H1 (cell line): ENCODE measurements around the gene UBAP1L. TPM values are rescaled to one million over a fixed set of nuclear protein-coding genes. Genes with fewer than 3 reads are reported as not detected.
A peak's percentile ranks its signal among the peaks of the same experiment; 100 is the strongest.

ENCODE experiments used
- CHD2 ChIP-seq: IDR thresholded peaks from 2 replicates; pipeline ENCODE4 v1.6.1; 2012; ENCODE audit warnings: low read length, improper control_type of control experiment
- FOSL1 ChIP-seq: IDR thresholded peaks from 2 replicates; pipeline ENCODE4 v1.6.1; 2011; ENCODE audit warnings: mild to moderate bottlenecking, low read depth, low read length, moderate library complexity; ENCODE audit not compliant: insufficient read depth
- HDAC2 ChIP-seq, 2 experiments: fragments of 300-600 bp in 1 of 2; sonication (generic) in 1 of 2; IDR thresholded peaks; 2 replicates each; pipeline ENCODE4 v1.6.1; 2011 to 2012; ENCODE audit warnings: low read depth in 2 of 2, low read length in 2 of 2, mild to moderate bottlenecking in 2 of 2, moderate library complexity in 2 of 2, borderline replicate concordance in 1 of 2, inconsistent platforms in 1 of 2
- JUND ChIP-seq: IDR thresholded peaks from 2 replicates; pipeline ENCODE4 v1.6.1; 2011; ENCODE audit warnings: mild to moderate bottlenecking, improper control_type of control experiment, low read length
- KDM1A ChIP-seq: fragments of 200-600, 300-600 bp; sonication (generic); IDR thresholded peaks from 2 replicates; pipeline ENCODE4 v1.7.1; 2016; ENCODE audit warnings: mild to moderate bottlenecking, low read length, borderline replicate concordance
- KDM4A ChIP-seq: IDR thresholded peaks from one replicate; pipeline ENCODE4 v1.7.1; 2012; ENCODE audit warnings: low read depth, mild to moderate bottlenecking, moderate library complexity, low read length, inconsistent platforms; ENCODE audit not compliant: severe bottlenecking
- RAD21 ChIP-seq, 2 experiments: IDR thresholded peaks in 1 of 2; conservative IDR thresholded peaks in 1 of 2; 2 replicates each; pipeline ENCODE4 v1.6.1; 2011; ENCODE audit warnings: low read depth in 2 of 2, low read length in 2 of 2, improper control_type of control experiment in 1 of 2, inconsistent platforms in 1 of 2, mild to moderate bottlenecking in 1 of 2, moderate library complexity in 1 of 2
- SIN3A ChIP-seq, 2 experiments: IDR thresholded peaks in 1 of 2; conservative IDR thresholded peaks in 1 of 2; 2 replicates each; pipeline ENCODE4 v1.6.1; 2011 to 2012; ENCODE audit warnings: low read length in 2 of 2, improper control_type of control experiment in 1 of 2, low read depth in 1 of 2, mild to moderate bottlenecking in 1 of 2
- polyA plus RNA-seq, 7 experiments: library from polyadenylated mRNA; depleted of rRNA in 3 of 7; stranded (reverse) in 5 of 7; unstranded in 2 of 7; fragments of >200 nt in 5 of 7; fragments of 200-250 nt in 2 of 7; gene quantifications; 1 replicate in 5 of 7; 2 replicates in 1 of 7; 4 replicates in 1 of 7; pipeline versions ENCODE4 v1.2.1 to v1.2.3, GENCODE V29; 2011 to 2013; ENCODE audit warnings: missing spikeins in 2 of 7, mixed read lengths in 2 of 7
- total RNA-seq: library from RNA; stranded (reverse); fragmentation: NEBNext Ultra II Directional; extraction: Animal tissue kit (Norgen Biotek cat#: 25700); gene quantifications from 2 replicates; pipeline ENCODE4 v1.2.1, GENCODE V29; 2021
- TF ChIP-seq, protein P1 (sequence below): IDR thresholded peaks from 2 replicates; pipeline ENCODE4 v1.6.1; 2011; ENCODE audit warnings: low read length, improper control_type of control experiment
- TF ChIP-seq, protein P2 (sequence below): IDR thresholded peaks from 2 replicates; pipeline ENCODE4 v1.6.1; 2012; ENCODE audit warnings: inconsistent platforms

UBAP1L gene
- total and polyA plus RNA-seq, 2 of the 8 experiments (the other 6 are each of a cell fraction or from before 2014, with no cell fraction given), result 0.67 to 1.7 TPM

DNA sequence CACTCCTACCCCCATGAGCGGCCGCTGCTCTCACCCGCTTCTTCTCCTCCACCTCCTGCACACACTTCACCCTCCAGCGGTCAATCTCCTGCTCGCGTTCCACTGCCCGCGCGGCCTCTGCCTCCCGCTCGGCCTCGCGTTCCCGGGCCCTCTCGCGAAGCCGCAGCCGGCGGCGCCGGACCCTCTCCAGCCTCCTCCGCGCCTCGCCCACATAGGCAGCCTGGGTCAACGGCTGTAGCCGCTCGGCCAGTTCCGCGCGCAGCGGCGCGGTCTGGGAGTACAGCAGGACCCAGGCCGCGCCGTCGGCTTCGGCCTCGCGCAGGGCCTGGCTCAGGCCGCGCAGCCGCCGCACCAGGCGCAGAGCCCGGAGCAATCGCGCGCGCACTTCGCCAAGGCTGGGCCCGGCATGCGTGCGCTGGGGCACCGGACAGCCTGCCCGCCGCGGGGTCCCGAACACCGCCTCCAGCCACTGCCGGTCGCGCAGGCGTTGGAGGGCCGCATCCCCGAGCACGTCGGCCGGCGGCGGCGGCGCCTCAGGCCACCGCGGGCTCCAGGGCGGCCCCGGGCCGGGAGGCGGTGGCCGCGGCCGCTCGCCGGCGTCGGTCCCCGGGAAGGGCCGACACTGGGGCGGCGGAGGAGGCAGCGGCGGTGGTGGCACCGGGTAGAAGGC lies 18.0 kb upstream of the UBAP1L start (continued):
- TF ChIP-seq KDM1A (no peak), SIN3A (conservative IDR thresholded peaks at IDR 0.05 in 1 of 2, IDR thresholded peaks at IDR 0.05 in 1 of 2; ENCODE audit: low read depth in 1 of 2, low read length in 2 of 2) (peak in 1 of 2 experiments; percentile 55; a peak in 2 of 4 replicates), RAD21 (IDR thresholded peaks at IDR 0.05 in 1 of 2, conservative IDR thresholded peaks at IDR 0.05 in 1 of 2; ENCODE audit: low read depth in 2 of 2, low read length in 2 of 2) (no peak), KDM4A (peak; percentile 80), FOSL1 (no peak), HDAC2 (IDR thresholded peaks at IDR 0.05; ENCODE audit: borderline replicate concordance in 1 of 2, low read depth in 2 of 2, low read length in 2 of 2) (0 out of 4 replicates have a peak, but pooled peaks of 1 of the 2 experiments have one; percentile 10), JUND (no peak), CHD2 (peak; percentile 77)
- TF ChIP-seq, protein P1, sequence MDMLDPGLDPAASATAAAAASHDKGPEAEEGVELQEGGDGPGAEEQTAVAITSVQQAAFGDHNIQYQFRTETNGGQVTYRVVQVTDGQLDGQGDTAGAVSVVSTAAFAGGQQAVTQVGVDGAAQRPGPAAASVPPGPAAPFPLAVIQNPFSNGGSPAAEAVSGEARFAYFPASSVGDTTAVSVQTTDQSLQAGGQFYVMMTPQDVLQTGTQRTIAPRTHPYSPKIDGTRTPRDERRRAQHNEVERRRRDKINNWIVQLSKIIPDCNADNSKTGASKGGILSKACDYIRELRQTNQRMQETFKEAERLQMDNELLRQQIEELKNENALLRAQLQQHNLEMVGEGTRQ, result no peak
- TF ChIP-seq, protein P2, sequence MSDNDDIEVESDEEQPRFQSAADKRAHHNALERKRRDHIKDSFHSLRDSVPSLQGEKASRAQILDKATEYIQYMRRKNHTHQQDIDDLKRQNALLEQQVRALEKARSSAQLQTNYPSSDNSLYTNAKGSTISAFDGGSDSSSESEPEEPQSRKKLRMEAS, result peak; percentile 76; the same call in 1 of the 2 replicates
